D341Med (cell line): Measurements from ENCODE around the gene CD2AP.
"Not testable (repeated sequence)": the region's sequence is repeated elsewhere in the genome, so short reads cannot be mapped to it uniquely, and the experiment has no call there.

Experiments used
- DNase-seq: peaks from one replicate; pipeline ENCODE4 v3.0.0; 2012; ENCODE audit warnings: low spot score

CD2AP gene

DNA sequence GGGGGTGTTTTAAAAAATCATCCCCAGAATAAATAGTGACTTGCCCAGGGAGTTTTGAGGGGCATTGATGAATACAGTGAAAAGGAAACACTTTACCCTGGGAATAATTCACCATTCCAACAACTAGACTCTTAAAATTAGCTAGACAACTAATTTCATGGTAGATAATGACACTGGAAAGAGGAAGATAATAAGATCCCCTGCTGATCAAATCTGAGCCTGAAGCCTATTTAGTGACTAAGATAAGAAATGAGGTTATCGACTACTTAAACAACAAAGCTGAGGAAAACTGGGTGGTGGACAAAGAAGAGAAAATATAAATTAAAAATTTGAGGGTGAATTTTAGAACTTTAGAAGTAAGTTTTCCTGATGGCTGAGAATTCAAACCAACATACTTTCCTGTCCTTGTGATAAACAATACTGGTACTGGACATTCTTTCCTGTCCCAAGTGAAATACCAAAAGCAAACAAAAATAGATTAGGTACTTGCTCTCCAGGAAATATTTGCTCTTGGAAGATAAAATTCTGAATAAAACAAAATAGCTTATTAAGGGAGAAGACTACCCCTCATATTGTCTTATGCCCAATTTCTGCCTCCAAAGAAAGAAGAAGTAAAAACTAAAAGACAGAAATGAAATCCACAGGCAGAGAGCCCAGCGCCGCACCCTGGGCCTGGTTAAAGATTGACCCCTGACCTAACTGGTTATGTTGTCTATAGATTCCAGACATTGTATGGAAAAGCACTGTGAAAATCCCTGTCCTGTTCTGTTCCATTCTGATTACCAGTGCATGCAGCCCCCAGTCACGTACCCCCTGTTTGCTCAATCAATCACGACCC lies 156.8 kb downstream of the CD2AP start:
- no peak for DNase-seq

DNA sequence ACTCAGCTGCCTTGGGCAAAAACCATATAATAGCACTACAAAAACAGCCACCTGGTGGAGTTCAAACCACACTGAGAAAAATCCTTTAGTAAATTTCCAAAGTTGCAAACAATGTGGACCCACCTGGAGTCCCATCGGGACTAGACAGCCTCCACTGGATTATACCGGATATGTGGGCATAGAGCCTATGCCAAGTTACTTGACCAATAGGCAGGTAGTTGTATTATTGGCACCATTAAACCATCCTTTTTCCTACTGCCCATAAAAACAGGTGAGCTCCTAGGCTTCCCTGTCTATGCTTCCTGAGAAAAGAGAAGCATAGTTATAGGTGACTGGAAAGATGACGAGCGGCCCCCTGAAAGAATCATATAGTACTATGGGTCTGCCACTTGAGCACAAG lies 169.1 kb downstream of the CD2AP start:
- DNase-seq = no peak

DNA sequence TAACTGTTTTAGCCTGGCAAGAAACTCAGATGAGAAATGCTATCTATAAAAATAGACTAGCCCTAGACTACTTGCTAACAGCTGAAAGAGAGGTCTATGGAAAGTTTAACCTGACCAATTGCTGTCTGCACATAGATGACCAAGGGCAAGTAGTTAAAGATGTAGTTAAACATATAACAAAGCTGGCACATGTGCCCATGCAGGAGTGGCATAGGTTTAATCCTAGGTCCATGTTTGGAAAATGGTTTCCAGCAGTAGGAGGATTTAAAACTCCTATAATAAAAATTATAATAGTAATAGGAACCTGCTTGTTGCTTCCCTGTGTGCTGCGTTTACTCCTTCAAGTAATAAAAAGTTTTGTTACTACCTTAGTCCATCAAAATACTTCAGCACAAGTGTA lies 169.6 kb downstream of the CD2AP start:
- no peak for DNase-seq

DNA sequence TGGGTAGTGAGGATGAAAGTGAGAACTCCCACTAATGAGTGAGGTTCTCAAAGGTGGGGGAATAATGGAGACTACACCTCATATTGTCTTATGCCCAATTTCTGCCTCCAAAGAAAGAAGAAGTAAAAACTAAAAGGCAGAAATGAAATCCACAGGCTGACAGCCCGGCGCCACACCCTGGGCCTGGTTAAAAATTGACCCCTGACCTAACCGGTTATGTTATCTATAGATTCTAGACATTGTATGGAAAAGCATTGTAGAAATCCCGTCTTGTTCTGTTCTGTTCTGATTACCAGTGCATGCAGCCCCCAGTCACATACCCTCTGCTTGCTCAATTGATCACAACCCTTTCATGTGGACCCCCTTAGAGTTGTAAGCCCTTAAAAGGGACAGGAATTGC lies 170.0 kb downstream of the CD2AP start:
- not testable (repeated sequence) for DNase-seq

DNA sequence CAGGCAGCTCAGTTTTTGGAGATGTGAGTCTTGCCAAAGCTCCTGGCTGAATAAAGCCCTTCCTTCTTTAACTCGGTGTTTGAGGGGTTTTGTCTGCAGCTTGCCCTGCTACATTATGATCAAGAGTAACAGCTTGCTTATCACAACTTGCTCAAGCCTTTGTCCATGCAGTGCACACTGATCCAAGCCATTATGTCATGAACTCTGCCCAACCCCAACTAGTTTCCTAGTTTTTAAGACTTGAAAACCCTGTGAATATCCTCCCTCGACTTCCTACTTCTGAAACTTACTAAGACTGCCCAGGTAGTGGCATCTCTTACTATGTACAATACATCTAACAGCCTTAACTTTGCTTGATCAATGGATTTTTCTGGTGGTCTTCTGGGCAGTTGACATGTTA lies 170.4 kb downstream of the CD2AP start:
- DNase-seq = no peak

DNA sequence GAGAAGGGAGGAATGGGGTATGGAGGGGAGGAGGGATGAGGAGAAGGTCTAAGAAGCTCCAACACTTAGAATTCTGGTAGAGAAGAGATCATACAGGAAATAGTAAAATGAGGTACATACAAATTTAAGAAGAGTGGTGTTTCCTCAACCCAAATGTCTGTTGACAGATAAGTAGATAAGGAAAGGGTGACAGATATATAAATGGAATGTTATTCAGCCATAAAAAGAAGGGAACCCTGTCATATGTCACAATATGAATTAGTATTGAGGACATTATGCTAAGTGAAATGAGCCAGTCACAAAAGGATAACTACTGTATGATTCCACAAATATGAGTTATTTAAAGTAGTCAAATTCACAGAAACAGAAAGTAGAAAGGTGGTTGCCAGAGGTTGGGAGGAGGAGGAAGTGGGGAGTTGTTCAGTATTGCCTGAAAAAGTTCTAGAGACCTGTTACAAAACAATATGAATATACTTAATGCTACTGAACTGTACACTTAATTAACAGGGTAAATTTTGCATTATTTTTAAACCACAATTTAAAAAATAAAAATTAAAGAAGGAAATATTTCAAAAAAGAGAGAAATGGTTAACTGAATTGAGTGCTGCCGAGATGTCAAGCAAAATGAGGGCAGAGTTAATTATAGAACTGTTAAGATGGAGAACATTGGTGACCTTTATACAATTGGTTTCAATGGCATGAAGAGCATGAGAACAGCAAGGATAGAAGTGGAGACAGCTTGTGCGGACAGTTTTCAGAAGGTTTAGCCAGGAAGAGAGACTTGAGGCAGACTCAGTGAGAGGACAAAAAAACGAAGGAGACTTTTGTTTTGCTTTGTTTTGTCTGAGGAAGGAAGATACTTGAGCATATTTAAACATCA lies 173.2 kb downstream of the CD2AP start:
- no peak for DNase-seq

DNA sequence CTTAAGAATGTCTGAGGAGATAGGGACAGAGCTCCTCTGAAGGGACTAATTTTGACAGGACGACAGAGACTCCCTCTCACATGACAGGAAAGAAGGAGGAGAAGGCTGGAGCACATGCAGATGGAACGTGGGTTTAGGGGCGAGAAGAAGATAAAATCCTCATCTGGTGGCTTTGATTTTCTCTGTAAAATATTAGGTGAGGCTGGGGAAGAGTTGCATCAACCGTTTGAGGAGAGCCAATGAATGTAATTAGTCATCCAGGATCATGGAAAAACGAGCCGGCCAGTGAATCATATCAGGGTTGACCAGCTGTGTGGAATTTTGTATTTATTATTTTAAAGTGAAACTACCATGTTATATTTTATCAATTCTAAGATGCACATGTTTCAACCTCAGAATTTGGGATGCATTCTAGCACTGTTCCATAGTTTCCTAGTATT lies 173.9 kb downstream of the CD2AP start:
- no peak for DNase-seq

DNA sequence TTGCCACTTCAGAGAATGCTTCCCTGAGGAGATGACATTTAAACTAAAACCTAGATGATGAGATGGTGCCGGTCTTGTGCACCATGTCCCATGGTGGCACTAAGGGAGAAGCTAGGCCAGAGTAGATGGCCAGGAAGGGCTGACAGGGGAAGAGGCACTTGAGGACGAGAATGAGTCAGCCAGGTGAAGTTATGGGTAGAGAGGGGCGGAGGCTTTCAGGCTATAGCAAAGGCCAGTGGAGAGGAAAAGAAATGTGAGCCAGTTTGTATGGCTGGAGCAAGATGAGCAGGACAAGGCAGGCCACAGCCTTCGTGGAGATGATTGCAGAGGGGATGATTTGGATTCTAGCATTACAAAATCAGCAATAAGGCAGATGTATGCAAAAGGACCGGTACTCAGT lies 176.1 kb downstream of the CD2AP start:
- DNase-seq = no peak

DNA sequence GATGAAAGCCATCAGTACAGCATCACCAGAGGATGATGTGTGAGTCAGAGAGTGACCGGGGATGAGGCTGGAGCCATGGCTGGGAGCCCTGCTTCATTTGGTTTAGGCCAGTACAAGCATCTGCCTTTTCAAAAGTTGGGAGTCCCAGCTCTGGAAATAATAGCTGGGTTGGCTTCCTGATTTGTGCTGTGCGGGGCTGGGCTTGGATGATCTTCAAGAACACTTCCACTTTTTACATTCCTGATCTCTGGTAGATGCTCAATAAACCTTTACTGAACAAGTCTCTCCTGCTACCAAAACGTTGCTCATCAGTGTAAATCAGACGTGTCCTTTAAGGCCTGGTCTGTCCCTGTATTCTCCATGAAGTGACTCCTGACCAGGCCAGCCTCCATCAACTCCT lies 176.7 kb downstream of the CD2AP start:
- DNase-seq = no peak

DNA sequence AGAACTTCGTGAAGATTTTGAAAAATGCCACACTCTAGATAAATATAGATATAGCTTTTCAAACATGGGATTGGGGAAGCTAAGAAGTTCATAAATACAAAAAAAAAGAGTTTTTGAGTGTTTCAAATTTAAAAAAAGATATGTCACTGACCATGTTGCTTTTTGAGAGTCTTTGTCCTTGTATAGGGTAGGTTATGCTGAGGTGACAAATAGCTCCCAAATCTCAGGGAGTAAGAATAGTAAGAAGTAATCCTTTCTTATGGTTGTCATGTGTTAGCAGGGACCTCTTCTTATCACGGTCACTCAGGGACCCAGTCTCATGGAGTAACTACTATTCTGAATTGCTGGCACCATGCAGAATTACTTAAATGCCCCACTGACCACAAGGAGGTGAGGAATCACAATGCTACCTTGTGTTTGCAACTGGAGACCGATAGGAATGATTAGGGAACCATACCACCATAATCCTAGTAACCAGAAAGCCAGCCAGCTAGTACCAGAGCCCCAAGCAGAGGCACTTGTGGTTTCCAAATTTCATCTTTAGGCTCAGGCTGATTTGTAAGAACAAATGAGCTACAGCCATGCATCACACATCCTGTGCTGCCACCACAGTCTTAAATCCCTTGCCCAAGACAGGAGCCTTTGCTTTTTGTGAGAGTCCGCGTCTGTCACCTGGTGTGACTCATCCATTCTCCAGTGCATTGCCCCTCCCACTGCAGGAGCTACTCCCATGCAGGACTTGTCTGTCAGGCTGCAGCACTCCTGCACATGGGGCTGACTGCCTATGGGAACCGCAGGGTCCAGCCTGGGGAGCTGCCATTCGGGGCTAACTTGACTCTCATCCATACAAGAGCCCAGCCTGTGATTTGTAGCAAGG lies 178.4 kb downstream of the CD2AP start:
- DNase-seq = no peak

DNA sequence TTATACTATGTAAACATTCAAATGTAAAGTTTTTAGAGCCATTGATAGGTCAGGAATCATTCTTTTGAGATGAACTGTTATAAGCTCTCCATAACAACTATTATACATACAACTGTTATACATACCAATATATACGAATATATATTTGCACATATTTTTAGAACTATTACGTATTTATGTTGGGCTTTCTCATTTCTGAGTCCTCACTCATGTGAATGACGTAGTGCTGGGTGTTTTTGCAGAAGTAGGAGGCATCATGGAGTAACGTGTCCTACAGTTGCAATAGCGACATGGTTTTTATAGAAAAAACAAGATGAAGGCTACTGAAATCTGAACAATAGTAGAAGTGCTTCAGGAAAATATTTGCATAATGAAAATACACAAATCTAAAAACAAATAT lies 184.4 kb downstream of the CD2AP start:
- no peak for DNase-seq

DNA sequence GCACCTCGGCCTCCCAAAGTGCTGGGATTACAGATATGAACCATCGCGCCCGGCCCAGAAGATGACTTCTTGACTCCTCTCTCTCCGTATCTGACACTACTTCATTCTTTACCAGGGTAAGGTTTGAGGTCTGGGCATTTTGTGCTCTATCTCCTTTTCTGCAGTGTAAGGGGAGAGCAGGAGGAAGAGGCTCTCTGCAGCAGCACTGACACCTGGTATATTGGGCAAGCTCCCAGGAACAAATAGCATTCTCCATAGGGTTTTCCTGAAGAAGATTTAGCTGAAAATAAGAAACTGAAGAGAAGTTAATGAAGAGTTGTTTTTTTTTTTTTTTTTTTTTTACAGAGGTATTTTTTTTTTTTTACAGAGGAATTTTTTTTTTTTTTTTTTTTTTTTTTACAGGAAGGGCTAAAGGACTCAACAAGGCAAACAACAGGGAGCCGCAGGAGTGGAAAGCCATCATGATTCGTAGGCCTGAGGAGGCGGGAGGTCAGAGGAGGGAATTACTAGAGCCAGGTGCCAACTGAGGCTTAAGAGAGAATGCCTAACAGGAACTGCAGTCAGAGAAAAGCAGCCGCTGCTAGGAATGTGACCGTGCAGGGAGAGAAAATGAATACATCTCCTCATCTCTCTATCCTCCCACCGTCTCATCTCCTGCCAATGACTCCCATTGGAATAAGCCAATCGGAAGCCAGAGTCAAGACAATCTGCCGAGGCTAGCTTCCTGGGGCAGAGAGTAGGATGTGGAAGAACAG lies 186.1 kb downstream of the CD2AP start:
- no peak for DNase-seq

DNA sequence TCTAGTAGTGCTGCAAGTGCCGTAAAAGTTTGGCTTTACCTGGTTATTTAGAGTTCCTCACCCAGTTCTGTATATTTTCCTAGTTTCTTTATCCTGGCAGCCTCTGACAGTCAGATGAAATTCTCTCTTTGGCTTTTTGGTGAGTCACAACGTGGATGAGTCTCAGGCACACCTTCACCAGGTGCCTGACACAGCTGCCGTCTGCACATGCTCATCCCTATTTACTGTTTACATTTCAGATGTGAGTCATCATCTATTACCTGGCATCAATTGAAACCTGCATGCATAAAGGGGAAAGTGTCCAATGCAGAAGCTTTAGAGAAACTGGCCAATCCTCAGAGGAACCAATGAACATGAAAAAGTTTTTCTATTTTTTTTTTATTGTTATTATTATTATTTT lies 187.5 kb downstream of the CD2AP start:
- no peak for DNase-seq

DNA sequence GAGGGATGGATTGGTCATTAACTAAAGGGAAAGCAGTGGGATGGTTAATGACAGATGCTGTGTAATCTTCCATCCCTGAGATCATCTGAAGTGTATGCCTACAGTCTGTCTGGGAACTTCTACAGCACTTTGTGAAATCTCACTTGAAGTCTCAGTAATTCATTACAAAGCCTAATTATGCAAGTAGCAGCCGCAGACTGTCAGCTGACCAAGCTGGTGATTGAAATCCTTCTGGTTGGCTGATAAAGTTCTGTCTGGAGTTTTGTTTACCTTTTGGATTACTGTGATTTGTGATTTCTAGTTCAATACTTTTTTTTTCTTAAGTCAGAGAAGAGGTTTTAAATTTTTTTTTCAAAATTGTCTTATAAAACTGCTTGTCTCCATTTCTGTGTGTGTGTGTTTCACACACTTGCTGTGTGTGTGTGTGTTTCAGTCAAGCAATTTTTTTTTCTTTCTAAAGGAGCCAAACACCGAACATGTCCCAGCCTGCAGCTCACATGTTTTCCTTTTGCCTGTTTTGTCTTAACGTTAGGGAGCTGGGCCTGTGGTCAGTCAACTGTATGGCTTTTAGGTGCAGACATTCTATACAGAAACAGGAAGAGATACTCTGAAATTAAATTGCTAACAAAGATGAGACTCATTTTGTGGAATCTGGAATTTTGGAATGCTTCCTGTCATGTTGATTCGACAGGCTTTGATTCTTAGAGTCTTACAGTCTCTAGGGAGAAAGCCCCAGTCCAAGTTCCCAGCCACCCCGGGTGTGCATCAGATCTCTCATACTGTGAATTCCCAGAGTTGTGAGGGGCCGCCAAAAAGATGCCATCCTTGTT lies 192.3 kb downstream of the CD2AP start:
- DNase-seq = no peak

DNA sequence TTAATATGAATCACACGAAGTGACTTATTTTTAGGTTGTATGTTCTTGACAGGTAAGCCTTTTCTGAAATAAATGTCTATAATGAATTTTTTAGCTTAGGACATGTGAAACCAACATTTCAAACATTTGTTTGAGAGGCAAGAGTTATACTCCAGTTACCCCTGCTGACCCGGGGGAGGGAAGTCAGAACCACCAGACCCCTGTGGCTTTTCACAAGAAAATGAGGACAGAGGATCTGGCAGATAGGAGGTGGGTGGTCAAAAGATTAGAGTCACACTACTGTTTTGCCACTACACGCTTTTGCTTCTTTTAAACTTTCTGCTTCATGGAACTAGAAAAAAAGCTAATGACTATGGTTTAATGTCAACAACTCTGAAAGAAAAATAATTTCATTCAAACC lies 193.3 kb downstream of the CD2AP start:
- no peak for DNase-seq

DNA sequence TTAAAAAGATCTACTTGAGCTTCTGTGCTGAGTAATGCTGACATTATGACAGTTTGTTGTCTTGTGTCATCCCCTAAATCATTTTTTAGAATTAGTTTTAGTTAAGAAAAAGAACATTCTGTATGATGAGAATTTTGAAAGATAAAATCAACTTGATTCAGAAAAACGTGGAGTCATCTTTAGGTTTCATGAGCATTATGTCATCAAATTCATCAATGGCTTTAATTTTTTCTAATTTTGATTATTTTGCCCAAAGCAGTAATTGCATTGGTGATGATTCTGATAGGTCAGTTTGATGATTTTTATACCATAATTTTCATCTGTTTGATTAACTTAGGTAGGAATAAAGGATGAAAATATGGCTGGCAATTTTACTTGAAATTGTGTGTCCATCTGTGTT lies 194.2 kb downstream of the CD2AP start:
- DNase-seq = no peak

DNA sequence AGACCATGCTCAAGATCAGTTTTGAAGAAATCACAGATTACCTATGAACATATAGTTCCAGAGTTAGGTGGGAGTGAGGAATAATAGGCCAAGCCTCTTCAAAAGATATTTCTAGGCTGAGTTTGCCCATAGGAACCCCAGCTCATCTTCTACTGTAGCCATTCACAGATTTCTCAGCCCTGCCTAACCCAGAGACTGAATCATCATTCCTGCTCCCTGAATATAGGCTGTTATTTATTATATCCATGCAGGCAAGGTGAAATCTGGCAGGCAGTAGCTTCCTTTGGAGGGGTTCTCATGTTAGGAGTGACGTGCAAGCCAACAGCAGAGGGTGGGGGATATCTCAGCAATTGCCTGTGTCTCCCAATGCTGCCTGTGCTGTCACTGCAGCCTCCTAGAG lies 195.2 kb downstream of the CD2AP start:
- no peak for DNase-seq

DNA sequence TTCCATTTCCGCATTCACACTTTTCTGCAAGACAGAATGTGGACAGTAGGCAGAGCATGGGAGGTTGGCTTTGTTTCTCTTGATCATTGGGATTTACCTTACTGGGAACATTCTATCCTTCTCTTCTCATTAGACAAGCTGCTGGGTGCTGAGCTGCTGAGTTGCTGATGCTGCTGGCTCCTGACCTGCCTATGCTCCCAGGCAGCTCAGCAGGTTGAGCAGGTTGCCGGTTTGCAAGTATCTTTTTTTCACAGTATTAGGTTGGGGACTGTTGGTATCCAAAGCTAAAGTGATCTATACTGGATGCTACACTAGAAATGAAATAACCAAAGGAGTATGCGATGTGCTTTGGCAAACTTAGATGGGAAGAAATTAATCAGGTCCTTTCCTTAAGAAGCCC lies 197.1 kb downstream of the CD2AP start:
- no peak for DNase-seq
